Measurements from ENCODE around the gene ICE1. TPM values are rescaled to one million over a fixed set of nuclear protein-coding genes. Genes with fewer than 3 reads are reported as not detected.
"Not testable (repeated sequence)": the region's sequence is repeated elsewhere in the genome, so short reads cannot be mapped to it uniquely, and the experiment has no call there.

ICE1 gene
- total RNA-seq, 2 experiments from 2014 or later, result 23.4 to 24.4 TPM

- H3K27me3 Mint-ChIP-seq, result peaks cover 2% of the 10 kb centered on the region
- no peaks in the 10 kb centered on the region for H3K9me3 Mint-ChIP-seq
- POLR2A ChIA-PET, result no interaction called here
- DNase-seq, result no peak
- CTCF ChIA-PET, result no interaction called here
- no peak overlapping the region for H3K27ac Mint-ChIP-seq
- H3K36me3 Mint-ChIP-seq (ENCODE audit: low read depth), result no peaks in the 10 kb centered on the region
- no peak overlapping the region for H3K4me3 Mint-ChIP-seq
- no peaks in the 10 kb centered on the region for H3K4me1 Mint-ChIP-seq
These were observed 36.1 kb upstream of the ICE1 start for GRCh38 chr5:5386329-5386728.

- H3K36me3 Mint-ChIP-seq (ENCODE audit: low read depth), result no peaks in the 10 kb centered on the region
- no peaks in the 10 kb centered on the region for H3K4me1 Mint-ChIP-seq
- ChIA-PET POLR2A (no interaction called here), CTCF (no interaction called here)
- H3K27me3 Mint-ChIP-seq, result no peaks in the 10 kb centered on the region
- H3K9me3 Mint-ChIP-seq, result no peaks in the 10 kb centered on the region
- no peak overlapping the region for H3K27ac Mint-ChIP-seq
- no peak overlapping the region for H3K4me3 Mint-ChIP-seq
- no peak for DNase-seq
These were observed 35.3 kb upstream of the ICE1 start for GRCh38 chr5:5387192-5387591.

- Mint-ChIP-seq H3K27me3 (no peaks in the 10 kb centered on the region), H3K4me3 (no peak overlapping the region), H3K36me3 (ENCODE audit: low read depth) (no peaks in the 10 kb centered on the region), H3K9me3 (no peaks in the 10 kb centered on the region), H3K4me1 (no peaks in the 10 kb centered on the region), H3K27ac (no peak overlapping the region)
- no peak for DNase-seq
- POLR2A ChIA-PET, result no interaction called here
- CTCF ChIA-PET, result no interaction called here
These were observed 34.7 kb upstream of the ICE1 start for GRCh38 chr5:5387777-5388176.

GRCh38 chr5:5390121-5390869 is 32.2 kb upstream of the ICE1 start:
- DNase-seq; H3K27ac Mint-ChIP-seq; POLR2A ChIA-PET; H3K27me3 Mint-ChIP-seq; H3K9me3 Mint-ChIP-seq; H3K4me3 Mint-ChIP-seq; CTCF ChIA-PET; H3K36me3 Mint-ChIP-seq (ENCODE audit: low read depth); H3K4me1 Mint-ChIP-seq: not testable (repeated sequence)

GRCh38 chr5:5392504-5392903 is 30.0 kb upstream of the ICE1 start:
- H3K36me3 Mint-ChIP-seq (ENCODE audit: low read depth); POLR2A ChIA-PET; CTCF ChIA-PET; H3K27me3 Mint-ChIP-seq; H3K4me1 Mint-ChIP-seq; H3K27ac Mint-ChIP-seq; H3K9me3 Mint-ChIP-seq; DNase-seq; H3K4me3 Mint-ChIP-seq: not testable (repeated sequence)

- H3K36me3 Mint-ChIP-seq (ENCODE audit: low read depth); H3K9me3 Mint-ChIP-seq; H3K27me3 Mint-ChIP-seq; H3K27ac Mint-ChIP-seq; H3K4me1 Mint-ChIP-seq; H3K4me3 Mint-ChIP-seq; POLR2A ChIA-PET; CTCF ChIA-PET; DNase-seq: not testable (repeated sequence)
These were observed 28.0 kb upstream of the ICE1 start for GRCh38 chr5:5394384-5394986.

- POLR2A ChIA-PET, H3K9me3 Mint-ChIP-seq: not testable (repeated sequence)
These were observed 27.4 kb upstream of the ICE1 start for GRCh38 chr5:5395093-5395492.

GRCh38 chr5:5398071-5398470 is 24.4 kb upstream of the ICE1 start:
- CTCF ChIA-PET, result no interaction called here
- no peaks in the 10 kb centered on the region for H3K36me3 Mint-ChIP-seq (ENCODE audit: low read depth)

More at GRCh38 chr5:5395093-5395492, 27.4 kb upstream of the ICE1 start:
- H3K36me3 Mint-ChIP-seq (ENCODE audit: low read depth); H3K4me1 Mint-ChIP-seq; H3K4me3 Mint-ChIP-seq; H3K27ac Mint-ChIP-seq; DNase-seq; H3K27me3 Mint-ChIP-seq: not testable (repeated sequence)
- CTCF ChIA-PET, result interaction anchor here (0.7 kb wide), 1 partner anchor 36 kb away, joined by 3 read pairs; no protein-coding TSS in a partner anchor

GRCh38 chr5:5401095-5401494 is 21.4 kb upstream of the ICE1 start:
- ChIA-PET POLR2A (no interaction called here), CTCF (no interaction called here)
- Mint-ChIP-seq H3K36me3 (ENCODE audit: low read depth) (no peaks in the 10 kb centered on the region), H3K4me1 (no peaks in the 10 kb centered on the region), H3K9me3 (peaks cover 4% of the 10 kb centered on the region), H3K4me3 (no peak overlapping the region), H3K27me3 (no peaks in the 10 kb centered on the region), H3K27ac (no peak overlapping the region)
- no peak for DNase-seq

More at GRCh38 chr5:5398071-5398470, 24.4 kb upstream of the ICE1 start:
- no peaks in the 10 kb centered on the region for H3K27me3 Mint-ChIP-seq
- no peak overlapping the region for H3K27ac Mint-ChIP-seq
- no peak for DNase-seq
- POLR2A ChIA-PET, result no interaction called here
- peaks cover 4% of the 10 kb centered on the region for H3K9me3 Mint-ChIP-seq
- no peaks in the 10 kb centered on the region for H3K4me1 Mint-ChIP-seq
- H3K4me3 Mint-ChIP-seq, result no peak overlapping the region

- Mint-ChIP-seq H3K4me1 (no peaks in the 10 kb centered on the region), H3K36me3 (ENCODE audit: low read depth) (no peaks in the 10 kb centered on the region), H3K4me3 (no peak overlapping the region), H3K9me3 (peaks cover 4% of the 10 kb centered on the region), H3K27me3 (no peaks in the 10 kb centered on the region), H3K27ac (no peak overlapping the region)
- no peak for DNase-seq
- ChIA-PET POLR2A (no interaction called here), CTCF (no interaction called here)
These were observed 18.7 kb upstream of the ICE1 start for GRCh38 chr5:5403741-5404140.

GRCh38 chr5:5404381-5404780 is 18.1 kb upstream of the ICE1 start:
- no peak for DNase-seq

GRCh38 chr5:5405441-5405840 is 17.0 kb upstream of the ICE1 start:
- Mint-ChIP-seq H3K9me3 (peaks cover 5% of the 10 kb centered on the region), H3K4me3 (no peak overlapping the region), H3K27me3 (no peaks in the 10 kb centered on the region), H3K27ac (no peak overlapping the region), H3K4me1 (no peaks in the 10 kb centered on the region), H3K36me3 (ENCODE audit: low read depth) (no peaks in the 10 kb centered on the region)
- ChIA-PET POLR2A (no interaction called here), CTCF (interaction anchor here (0.7 kb wide), 1 partner anchor 8 kb away, joined by 3 read pairs; no protein-coding TSS in a partner anchor)
- no peak for DNase-seq

More at GRCh38 chr5:5404381-5404780, 18.1 kb upstream of the ICE1 start:
- Mint-ChIP-seq H3K4me1 (no peaks in the 10 kb centered on the region), H3K36me3 (ENCODE audit: low read depth) (no peaks in the 10 kb centered on the region), H3K27ac (no peak overlapping the region), H3K9me3 (peaks cover 6% of the 10 kb centered on the region), H3K27me3 (no peaks in the 10 kb centered on the region), H3K4me3 (no peak overlapping the region)
- ChIA-PET POLR2A (no interaction called here), CTCF (interaction anchor here (0.6 kb wide), 1 partner anchor 266 kb away, joined by 4 read pairs; no protein-coding TSS in a partner anchor)

GRCh38 chr5:5407924-5408323 is 14.6 kb upstream of the ICE1 start:
- POLR2A ChIA-PET, result interaction anchor here (1.3 kb wide), 1 partner anchor 15 kb away, joined by 4 read pairs; the partner anchor contains the start of gene ICE1
- H3K9me3 Mint-ChIP-seq, result peaks cover 12% of the 10 kb centered on the region

More at GRCh38 chr5:5407924-5408323, 14.6 kb upstream of the ICE1 start:
- CTCF ChIA-PET, result no interaction called here
- no peak for DNase-seq
- Mint-ChIP-seq H3K27ac (no peak overlapping the region), H3K36me3 (ENCODE audit: low read depth) (no peaks in the 10 kb centered on the region), H3K4me1 (no peaks in the 10 kb centered on the region), H3K4me3 (no peak overlapping the region), H3K27me3 (no peaks in the 10 kb centered on the region)

All from activated CD4-positive, alpha-beta memory T cell treated with anti-CD3 and anti-CD28 coated beads, Interleukin-2, amount 10 ng/mL, durations not matched to agents 7 days and 5 days (primary cell).